K562 (cell line): ENCODE measurements around the gene EYA2. TPM values are rescaled to one million over a fixed set of nuclear protein-coding genes. Genes with fewer than 3 reads are reported as not detected.

Source experiments
- polyA plus RNA-seq, 8 experiments: library from polyadenylated mRNA; depleted of rRNA in 4 of 8; stranded (reverse) in 5 of 8; unstranded in 3 of 8; fragments of >200 nt; fragmentation: Nextera tagmentation in 2 of 8; fragmentation: Illumina TruSeq in 1 of 8; extraction: Ambion mirVana in 2 of 8; extraction: Trizol in 1 of 8; gene quantifications; 2 replicates each; pipeline versions ENCODE4 v1.2.1 to v1.2.3, GENCODE V29; 2011 to 2014; ENCODE audit warnings: inconsistent platforms in 1 of 8, missing spikeins in 1 of 8
- total RNA-seq, 7 experiments: library from RNA; depleted of rRNA in 6 of 7; stranded (reverse); fragments of >200 nt in 6 of 7; fragmentation: Illumina TruSeq in 2 of 7; extraction: Trizol in 2 of 7; gene quantifications; 2 replicates each; pipeline versions ENCODE4 v1.2.1 to v1.2.3, GENCODE V29; 2011 to 2021; ENCODE audit warnings: low replicate concordance in 1 of 7
- TF ChIP-seq, protein P1 (sequence below), 2 experiments: fragments of 450-650 bp in 1 of 2; sonication (generic) in 1 of 2; formaldehyde crosslinking in 1 of 2; IDR thresholded peaks; 2 replicates each; pipeline versions ENCODE4 v1.7.1 to v1.9.0; 2016 to 2022; ENCODE audit warnings: inconsistent platforms in 1 of 2, mild to moderate bottlenecking in 1 of 2, missing genetic modification reagents in 1 of 2

EYA2 gene
- total and polyA plus RNA-seq, 9 of the 15 experiments (the other 6 are each of a cell fraction or from before 2014, with no cell fraction given), result 0.03 TPM; not detected in 8

GRCh38 chr20:47008842-47009518 is 114.3 kb downstream of the EYA2 start (continued):
- TF ChIP-seq, protein P1, sequence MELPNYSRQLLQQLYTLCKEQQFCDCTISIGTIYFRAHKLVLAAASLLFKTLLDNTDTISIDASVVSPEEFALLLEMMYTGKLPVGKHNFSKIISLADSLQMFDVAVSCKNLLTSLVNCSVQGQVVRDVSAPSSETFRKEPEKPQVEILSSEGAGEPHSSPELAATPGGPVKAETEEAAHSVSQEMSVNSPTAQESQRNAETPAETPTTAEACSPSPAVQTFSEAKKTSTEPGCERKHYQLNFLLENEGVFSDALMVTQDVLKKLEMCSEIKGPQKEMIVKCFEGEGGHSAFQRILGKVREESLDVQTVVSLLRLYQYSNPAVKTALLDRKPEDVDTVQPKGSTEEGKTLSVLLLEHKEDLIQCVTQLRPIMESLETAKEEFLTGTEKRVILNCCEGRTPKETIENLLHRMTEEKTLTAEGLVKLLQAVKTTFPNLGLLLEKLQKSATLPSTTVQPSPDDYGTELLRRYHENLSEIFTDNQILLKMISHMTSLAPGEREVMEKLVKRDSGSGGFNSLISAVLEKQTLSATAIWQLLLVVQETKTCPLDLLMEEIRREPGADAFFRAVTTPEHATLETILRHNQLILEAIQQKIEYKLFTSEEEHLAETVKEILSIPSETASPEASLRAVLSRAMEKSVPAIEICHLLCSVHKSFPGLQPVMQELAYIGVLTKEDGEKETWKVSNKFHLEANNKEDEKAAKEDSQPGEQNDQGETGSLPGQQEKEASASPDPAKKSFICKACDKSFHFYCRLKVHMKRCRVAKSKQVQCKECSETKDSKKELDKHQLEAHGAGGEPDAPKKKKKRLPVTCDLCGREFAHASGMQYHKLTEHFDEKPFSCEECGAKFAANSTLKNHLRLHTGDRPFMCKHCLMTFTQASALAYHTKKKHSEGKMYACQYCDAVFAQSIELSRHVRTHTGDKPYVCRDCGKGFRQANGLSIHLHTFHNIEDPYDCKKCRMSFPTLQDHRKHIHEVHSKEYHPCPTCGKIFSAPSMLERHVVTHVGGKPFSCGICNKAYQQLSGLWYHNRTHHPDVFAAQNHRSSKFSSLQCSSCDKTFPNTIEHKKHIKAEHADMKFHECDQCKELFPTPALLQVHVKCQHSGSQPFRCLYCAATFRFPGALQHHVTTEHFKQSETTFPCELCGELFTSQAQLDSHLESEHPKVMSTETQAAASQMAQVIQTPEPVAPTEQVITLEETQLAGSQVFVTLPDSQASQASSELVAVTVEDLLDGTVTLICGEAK (IDR thresholded peaks at IDR 0.05), result peak; percentile 93
- TF ChIP-seq, protein P1 (CRISPR knock-in tag; IDR thresholded peaks at IDR 0.05), result peak; percentile 75
